ENCODE data around the gene EXOC1L.
"Not testable (repeated sequence)": the region's sequence is repeated elsewhere in the genome, so short reads cannot be mapped to it uniquely, and the experiment has no call there.

Gene EXOC1L

DNA sequence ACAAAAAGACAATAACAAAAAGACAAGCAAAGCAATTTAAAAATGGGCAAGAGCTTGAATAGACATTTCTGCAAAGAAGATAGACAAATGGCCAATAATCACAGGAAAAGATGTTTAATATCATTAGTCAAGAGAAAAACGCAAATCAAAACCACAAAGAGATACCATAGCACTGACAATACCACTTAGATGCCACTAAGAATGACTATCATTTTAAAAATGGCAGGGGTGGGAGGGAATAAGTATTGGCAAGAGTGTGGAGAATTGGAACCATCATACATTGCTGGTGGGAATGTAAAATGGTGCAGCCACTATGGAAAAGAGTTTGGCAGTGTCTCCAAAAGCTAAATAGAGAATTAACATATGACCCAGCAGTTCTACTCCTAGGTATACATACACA, 18.8 kb downstream of the EXOC1L start:
- no peak for DNase-seq (ENCODE audit: low read depth, low spot score)

GRCh38 chr4:55838952-55839351, 19.4 kb downstream of the EXOC1L start:
- no peak for DNase-seq (ENCODE audit: low read depth, low spot score)

DNA sequence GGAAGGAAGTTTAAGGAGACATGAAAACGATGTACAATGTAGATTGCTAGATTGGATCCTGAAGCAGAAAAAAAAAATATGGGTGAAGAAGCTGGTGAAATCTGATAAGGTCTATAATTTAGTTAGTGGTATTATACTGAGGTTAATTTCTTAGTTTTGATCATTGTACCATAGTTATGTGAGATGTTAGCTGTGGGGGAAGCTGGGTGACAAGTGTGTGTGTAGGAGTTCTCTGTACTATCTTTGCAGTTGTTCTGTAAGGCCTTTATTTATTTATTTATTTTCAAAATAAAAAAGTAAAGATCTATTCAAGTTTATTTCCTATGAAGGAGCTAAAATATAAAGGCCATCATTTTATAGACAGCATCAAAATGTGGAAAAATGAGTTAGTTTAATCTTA, 21.4 kb downstream of the EXOC1L start:
- no peak for DNase-seq (ENCODE audit: low read depth, low spot score)

DNA sequence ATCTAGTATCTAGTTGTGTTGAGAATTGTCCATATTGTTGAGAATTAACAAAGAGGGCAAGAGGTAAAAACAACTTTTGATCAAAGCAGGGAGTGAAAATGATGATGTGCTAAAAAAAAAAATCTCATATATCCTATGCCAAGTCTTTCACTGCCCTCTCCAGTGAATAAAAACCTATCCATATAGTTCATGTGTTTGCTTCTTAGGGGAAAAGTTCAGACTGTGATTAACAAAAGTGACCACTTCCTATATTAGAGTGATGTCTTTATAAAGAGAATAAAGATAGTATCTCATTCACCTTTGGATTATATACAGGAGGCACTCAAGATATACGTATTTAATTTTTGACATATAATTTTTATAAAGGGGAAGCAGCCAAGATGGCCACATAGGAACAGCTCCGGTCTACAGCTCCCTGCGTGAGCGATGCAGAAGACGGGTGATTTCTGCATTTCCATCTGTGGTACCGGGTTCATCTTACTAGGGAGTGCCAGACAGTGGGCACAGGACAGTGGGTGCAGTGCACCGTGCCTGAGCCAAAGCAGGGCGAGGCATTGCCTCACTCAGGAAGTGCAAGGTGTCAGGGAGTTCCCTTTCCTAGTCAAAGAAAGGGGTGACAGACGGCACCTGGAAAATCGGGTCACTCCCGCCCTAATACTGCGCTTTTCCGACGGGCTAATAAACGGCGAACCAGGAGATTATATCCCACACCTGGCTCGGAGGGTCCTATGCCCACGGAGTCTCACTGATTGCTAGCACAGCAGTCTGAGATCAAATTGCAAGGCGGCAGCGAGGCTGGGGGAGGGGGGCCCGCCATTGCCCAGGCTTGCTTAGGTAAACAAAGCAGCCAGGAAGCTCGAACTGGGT, 22.0 kb downstream of the EXOC1L start:
- DNase-seq (ENCODE audit: low read depth, low spot score) = not testable (repeated sequence)

GRCh38 chr4:55842312-55842711, 22.7 kb downstream of the EXOC1L start:
- DNase-seq (ENCODE audit: low read depth, low spot score) = not testable (repeated sequence)

GRCh38 chr4:55849724-55850123, 30.1 kb downstream of the EXOC1L start:
- no peak for DNase-seq (ENCODE audit: low read depth, low spot score)

DNA sequence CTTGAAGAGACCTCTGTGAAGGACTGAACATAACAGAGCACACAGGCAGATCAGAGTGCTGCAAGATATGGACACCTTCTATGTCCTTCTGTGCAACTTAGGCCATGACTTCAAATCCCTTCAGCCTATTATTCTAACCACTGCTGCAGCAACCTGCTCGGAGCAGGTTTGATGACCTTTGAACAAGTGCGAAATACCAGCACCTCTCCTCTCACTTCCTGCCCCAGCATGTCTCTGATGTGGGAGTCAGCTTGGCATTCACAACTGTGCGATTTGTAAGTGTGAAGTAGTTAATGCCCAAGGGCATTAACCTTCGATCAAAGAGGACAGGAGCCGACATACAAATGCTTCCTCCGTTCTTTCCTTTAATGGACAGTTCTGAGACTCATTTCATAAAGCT, 32.3 kb downstream of the EXOC1L start:
- DNase-seq (ENCODE audit: low read depth, low spot score) = no peak

GRCh38 chr4:55853484-55854046, 34.0 kb downstream of the EXOC1L start, which contains the start of gene EXOC1:
Gene EXOC1 (plus strand): TSS chr4:55853648. CDS start chr4:55858324, 4,676 bp downstream.
- peak; percentile 94 for DNase-seq (ENCODE audit: low read depth, low spot score)

GRCh38 chr4:55854129-55854528, 34.5 kb downstream of the EXOC1L start:
- DNase-seq (ENCODE audit: low read depth, low spot score) = no peak

GRCh38 chr4:55857586-55857985, 38.0 kb downstream of the EXOC1L start:
- DNase-seq (ENCODE audit: low read depth, low spot score) = no peak

DNA sequence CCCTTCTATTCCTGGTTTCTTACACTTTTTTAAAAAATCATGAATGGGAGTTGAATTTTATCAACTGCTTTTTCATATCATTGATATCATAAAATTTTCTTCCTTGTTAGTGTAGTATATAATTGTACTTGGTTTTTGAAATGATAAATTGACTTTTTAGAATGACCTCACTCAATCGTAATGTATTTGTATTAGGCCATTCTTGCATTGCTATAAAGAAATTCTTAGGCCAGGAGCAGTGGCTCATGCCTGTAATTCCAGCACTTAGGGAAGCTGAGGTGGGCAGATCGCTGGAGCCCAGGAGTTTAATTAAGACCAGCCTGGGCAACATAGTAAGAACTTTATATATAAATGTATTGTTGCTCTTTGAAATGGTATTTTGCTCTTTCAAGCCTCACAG, 40.1 kb downstream of the EXOC1L start:
- DNase-seq (ENCODE audit: low read depth, low spot score) = no peak

GRCh38 chr4:55864577-55865223, 45.1 kb downstream of the EXOC1L start:
- no peak for DNase-seq (ENCODE audit: low read depth, low spot score)

DNA sequence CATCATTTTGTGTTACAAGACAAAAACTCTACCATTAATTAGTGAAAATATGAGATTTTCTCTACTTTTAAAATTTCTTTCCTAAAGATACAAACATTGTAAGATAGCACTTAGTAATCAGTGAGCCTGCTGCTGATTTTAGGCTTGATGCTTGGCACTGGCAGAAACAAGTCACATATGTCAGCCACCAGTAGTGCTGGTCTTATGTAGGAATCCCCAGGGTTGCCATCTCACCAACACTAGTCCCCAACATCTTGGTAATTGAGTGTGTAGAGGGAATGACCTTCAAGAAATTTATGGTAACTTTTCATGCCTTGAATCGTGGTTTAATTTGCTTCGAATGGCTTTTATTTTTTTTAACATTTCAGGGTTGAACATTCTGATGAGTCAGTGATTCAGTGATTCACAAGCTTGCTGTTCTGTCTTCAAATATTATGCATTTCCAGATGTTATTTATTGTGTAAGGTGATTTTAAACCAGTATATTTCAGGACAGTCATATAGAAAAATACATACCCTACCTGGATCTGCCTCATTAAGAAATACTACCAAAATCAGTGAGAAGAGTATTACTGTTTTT, 45.7 kb downstream of the EXOC1L start:
- DNase-seq (ENCODE audit: low read depth, low spot score) = no peak

GRCh38 chr4:55866290-55866907, 46.8 kb downstream of the EXOC1L start:
- DNase-seq (ENCODE audit: low read depth, low spot score) = peak; percentile 66

- DNase-seq (ENCODE audit: low read depth, low spot score) = no peak
These were observed 47.5 kb downstream of the EXOC1L start for GRCh38 chr4:55866973-55867574.

- no peak for DNase-seq (ENCODE audit: low read depth, low spot score)
These were observed 49.0 kb downstream of the EXOC1L start for GRCh38 chr4:55868581-55869090.

- no peak for DNase-seq (ENCODE audit: low read depth, low spot score)
These were observed 51.8 kb downstream of the EXOC1L start for GRCh38 chr4:55871299-55871800.

GRCh38 chr4:55874831-55875230, 55.2 kb downstream of the EXOC1L start:
- DNase-seq (ENCODE audit: low read depth, low spot score) = no peak

- no peak for DNase-seq (ENCODE audit: low read depth, low spot score)
These were observed 56.8 kb downstream of the EXOC1L start for GRCh38 chr4:55876387-55876786.

GRCh38 chr4:55879224-55879623, 59.6 kb downstream of the EXOC1L start:
- DNase-seq (ENCODE audit: low read depth, low spot score) = no peak

Measured in smooth muscle cell of the brain vasculature (primary cell).